ENCODE data around the gene GPR157.

The GPR157 gene

DNA sequence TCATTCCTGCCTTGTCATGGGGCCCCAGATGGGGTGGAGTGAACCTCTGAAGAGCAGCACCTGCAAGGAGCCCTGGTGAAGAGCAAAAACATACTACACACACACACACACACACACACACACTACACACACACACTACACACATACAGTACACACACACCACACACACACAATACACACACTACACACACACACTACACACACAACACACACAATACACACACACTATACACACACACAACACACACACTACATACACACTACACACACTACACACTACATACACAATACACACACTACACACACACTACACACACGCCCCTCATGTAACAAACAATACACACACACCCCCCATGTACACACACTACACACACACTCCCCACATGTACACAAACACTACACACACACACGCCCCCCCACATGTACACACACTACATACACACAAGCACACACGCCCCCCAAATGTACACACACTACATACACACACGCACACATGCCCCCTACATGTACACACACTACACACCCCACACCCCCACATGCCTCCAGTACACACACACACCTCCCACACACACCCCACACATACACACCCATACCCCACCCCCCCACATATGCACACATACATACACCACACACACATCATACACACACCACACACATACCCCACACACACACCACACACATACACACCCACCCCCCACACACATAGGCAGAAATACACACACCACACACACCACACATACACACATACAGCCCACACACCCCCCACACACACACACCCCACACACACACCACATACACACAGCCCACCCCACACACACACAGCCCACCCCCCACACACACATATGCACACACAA is 68.8 kb downstream of the GPR157 start:
- DNase-seq: no peak

- no peak for DNase-seq
Measured at GRCh38 chr1:9058465-9058864, 70.4 kb downstream of the GPR157 start.

GRCh38 chr1:9057851-9058250 is 71.1 kb downstream of the GPR157 start:
- no peak for DNase-seq

DNA sequence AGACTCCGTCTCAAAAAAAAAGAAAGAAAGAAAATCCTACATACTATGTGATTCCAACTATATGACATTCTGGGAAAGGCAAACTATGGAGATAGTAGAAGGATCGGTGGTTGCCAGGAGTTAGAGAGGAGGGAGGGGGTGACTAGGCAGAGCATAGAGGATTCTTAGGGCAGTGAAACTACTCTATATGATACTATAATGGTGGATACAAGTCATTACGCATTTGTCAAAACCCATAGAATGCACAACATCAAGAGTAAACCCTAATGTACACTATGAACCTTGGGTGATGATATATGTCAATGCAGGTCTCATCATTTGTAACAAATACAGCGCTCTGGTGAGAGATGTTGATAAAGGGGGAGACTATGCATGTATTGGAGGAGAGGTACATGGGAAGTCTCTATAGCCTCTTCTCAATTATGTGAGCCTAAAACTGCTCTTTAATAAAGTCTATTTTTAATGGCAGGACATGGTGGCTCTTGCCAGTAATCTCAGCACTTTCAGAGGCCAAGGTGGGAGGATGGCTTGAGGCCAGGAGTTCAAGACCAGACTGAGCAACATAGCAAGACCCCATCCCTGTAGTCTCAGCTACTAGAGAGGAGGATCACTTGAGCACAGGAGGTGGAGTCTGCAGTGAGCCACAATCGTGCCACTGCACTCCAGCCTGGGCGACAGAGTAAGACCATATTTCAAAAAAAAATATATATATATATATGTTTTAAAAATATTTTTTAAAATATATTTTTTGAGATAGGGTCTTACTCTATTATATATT is 76.4 kb downstream of the GPR157 start:
- DNase-seq: no peak

DNA sequence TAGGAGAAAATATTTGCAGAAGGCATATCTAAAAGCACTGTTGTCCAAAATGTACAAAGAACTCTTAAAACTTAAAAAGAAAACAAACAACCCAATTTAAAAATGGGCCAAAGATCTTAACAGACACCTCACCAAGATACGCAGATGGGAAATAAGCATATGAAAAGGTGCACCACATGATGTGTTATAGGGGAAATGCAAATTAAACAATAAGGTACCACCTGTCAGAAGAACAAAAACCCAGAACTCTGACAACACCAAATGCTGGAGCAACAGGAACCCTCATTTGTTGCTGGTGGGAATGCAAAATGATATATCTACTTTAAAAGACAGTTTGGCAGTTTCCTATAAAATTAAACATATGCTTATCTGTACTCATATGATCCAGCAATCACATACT is 77.5 kb downstream of the GPR157 start:
- DNase-seq: no peak

GRCh38 chr1:9050803-9051202 is 78.1 kb downstream of the GPR157 start:
- no peak for DNase-seq

Data from NCI-H1694 treated with DMSO at 0.1 percent for 48 hours (cell line).